Measurements from ENCODE around the gene TECRL.

TECRL gene, protein sequence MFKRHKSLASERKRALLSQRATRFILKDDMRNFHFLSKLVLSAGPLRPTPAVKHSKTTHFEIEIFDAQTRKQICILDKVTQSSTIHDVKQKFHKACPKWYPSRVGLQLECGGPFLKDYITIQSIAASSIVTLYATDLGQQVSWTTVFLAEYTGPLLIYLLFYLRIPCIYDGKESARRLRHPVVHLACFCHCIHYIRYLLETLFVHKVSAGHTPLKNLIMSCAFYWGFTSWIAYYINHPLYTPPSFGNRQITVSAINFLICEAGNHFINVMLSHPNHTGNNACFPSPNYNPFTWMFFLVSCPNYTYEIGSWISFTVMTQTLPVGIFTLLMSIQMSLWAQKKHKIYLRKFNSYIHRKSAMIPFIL

GRCh38 chr4:64409300-64409699 lies at the start of gene TECRL:
Gene TECRL (minus strand): TSS chr4:64409450. CDS start chr4:64409351, 99 bp downstream.
- DNase-seq: no peak

DNA sequence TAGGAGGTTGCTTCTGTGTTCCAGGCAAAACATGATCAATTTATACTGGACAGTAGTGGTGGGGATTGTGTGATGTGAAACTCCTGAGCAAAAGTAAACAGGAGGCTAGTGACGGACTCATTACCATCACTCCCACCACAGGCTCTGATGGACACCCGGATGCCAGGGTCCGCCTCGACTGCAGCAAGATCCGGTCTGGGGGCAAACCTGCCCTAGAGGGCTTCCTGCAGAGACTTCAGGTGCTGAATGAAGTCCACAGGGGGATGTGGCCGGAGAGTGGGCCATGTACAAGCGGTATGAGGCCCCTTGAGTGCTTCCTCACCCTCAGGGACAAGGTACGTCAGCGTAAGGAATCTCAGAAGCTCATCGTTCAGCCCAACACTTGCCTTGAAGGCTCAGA lies 23.4 kb upstream of the TECRL start:
- no peak for DNase-seq

DNA sequence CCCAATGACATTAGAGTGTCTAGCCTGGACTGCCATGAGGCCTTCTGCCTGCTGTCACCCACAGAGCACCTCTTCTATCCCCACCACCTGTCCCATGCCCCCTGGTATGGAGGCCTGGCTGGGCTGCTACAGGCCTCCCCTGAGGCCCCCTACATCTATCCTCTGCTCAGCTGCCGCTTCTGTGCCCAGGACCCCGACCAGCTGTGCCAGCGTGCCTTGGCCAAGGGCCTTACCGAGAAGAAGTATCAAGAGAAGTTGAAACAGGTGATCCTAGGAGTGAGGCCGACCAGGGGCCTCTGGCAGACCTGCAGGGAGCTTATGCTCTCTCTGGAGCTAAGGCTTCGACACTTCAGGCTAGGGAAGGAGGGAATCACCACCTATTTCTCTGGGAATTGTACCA lies 21.7 kb upstream of the TECRL start:
- no peak for DNase-seq

DNA sequence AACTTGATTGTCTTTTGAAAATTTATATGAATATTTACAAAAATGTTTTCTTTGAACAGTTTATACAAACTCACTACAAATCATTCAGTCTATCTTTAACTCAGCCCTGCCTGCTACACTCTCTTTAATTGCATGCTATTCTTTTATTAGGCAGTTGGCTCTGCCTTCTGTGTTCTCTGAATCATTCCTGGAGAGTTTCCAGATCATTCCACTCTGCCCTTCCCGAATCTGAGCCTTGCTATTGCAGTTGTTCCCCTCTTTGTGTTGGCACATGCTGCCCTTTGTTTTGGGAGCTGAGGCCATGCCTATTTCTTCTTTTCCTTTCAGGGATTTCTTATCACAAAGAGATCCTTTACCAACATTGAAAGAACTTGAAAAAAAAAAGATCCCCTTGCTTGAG lies 8.7 kb upstream of the TECRL start:
- no peak for DNase-seq

DNA sequence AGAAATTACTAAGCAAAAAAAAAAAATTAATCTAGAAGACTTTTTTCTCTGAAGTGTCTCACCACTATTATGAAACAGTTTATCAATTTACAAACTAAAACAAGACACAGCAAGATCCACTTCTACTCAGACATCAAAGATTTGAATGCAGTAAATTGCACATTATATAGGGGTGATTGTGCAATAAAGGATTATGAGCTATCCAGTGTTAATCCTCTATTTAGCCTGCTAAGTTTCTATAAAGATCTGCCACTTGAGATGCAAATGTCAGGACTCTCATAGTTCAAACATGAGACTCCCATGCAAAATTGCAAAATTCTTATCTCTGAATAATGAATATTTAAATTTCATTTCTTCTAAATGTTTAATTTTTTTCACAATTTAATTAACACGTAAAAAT lies 2.2 kb downstream of the TECRL start:
- DNase-seq: no peak

DNA sequence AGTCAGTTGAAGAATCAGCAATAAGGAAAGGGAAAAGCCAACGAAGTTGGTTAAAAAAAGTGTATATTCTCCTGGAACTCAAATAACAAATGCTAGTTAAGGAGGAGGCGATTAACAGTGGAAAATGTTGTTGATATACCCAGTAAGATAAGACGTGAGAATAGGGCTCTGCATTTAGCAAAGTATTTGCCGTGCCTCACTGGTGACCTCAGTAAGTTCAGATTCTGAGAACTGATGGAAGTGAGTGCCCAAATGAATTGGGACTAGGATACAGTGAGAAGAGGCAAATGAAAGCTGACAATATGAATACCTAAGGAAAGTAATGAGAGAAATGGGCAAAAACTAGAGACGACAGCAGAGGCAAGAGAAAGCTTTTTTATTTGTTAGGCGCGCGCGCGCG lies 3.5 kb downstream of the TECRL start:
- DNase-seq: no peak

DNA sequence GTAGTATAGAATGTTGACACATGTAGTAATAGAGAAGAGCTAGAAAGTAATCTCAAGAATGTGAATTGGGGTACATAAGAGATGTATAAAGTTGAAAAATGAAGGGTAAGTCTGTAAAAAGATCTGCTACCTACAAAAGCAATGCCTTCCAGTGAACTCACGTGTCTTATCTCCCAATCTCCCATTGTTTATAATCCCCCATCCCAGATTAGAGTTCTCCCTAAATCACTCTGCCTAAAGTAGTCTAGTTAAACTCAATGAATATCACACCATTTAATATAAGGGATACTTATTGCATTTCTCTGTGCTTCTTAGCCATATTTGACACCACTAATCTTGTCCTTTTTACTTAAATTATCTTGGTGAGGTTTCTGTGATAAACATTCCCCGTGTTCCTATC lies 6.6 kb downstream of the TECRL start:
- DNase-seq: no peak

- no peak for DNase-seq
These were observed 9.7 kb downstream of the TECRL start for GRCh38 chr4:64399313-64400109.

DNA sequence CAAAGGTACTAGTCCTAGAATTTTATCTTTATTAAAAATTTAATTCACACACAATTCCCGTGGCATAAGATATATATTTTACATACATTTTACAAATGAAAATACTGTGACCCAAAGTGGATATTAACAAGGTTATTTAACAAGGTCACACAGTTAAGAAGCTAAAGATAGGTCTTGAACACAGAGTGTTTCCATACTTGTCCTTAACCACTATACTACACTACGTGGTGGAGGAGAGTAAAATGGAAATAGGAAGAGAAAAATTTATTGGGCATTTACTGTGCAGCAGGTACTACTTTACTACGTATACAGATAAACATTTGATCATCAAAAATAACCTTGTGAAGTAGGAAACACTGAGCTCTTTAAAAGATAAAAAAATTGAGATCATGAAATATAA lies 14.8 kb downstream of the TECRL start:
- no peak for DNase-seq

DNA sequence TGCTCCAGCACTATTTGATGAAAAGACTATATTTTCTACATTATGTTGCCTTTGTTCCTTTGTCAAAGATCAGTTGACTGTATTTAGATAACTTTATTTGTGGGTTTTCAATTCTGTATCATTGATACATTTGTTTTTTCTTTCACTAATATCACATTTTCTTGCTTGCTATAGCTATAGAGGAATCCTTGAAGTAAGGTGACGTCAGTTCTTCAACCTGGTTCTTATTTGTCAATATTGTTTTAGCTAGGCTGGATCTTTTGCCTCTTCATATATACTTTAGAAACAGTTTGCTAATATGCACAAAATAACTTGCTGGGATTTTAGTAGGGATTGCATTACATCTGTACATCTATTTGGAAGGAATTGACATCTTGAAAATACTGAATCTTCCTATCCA lies 21.0 kb downstream of the TECRL start:
- no peak for DNase-seq

DNA sequence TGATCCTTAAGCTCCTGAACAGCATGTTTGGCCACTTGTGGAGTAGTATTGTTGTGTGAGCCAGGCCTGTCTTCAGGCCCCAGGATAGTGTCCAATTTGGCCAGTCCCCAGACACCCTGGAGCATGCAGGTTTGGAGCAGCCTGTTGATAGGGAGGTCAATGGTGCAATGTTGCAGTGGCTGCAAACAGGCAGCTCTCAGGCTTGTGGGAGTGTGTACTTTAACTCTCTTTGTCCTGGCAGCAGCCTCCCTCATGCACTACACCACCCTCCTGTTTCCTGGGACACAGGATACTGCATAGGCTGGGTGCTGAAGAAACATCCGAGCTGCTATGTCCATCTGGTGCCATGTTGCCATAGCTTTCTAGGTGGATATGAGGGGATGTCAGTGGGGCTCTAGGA lies 24.0 kb downstream of the TECRL start:
- no peak for DNase-seq

DNA sequence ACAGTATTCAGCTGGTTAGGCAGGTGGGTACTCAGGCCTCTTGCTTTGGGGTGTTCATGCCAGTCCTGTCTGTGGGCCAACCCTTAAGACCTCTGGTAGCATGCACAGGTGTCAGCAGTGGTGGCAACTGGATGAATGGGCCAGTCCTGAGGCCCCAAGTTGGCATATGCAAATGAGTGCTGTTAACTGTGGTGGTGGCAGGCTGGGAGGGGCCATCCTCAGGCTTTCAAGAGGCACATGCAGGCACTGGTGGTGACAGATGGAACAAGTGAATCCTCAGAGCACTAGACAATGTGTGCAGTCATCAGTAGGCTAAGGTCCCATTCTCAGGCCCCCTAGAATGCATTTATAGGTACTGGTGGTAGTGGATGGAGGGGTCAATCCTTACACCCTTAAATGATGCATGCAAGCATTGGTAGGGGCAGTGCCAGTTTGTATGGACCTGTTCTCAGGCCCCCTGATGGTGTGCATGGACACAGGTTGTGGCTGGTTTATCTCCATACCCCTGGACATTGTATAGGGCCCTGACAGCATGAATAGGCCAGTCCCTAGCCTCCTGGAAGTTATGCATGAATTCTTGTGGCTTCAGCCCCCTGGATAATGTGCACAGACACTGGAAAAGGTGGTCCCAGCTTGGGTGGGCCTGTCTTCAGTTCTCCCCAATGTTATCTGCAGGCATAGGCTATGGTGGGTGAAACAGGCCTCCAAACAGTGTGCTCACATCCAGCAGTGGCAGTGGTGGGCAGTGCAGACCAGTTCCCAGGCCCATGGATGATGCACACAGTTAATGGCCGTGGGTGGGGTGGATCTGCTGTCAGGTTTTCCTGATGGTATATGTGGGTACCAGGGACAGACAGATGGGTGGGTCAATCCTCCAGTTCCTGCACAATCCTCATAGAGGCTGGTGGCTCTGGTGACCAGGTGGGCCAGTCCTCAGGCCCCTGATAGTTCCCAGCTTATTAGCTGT lies 24.7 kb downstream of the TECRL start:
- no peak for DNase-seq

GRCh38 chr4:64368741-64369140 lies 40.5 kb downstream of the TECRL start:
- no peak for DNase-seq

DNA sequence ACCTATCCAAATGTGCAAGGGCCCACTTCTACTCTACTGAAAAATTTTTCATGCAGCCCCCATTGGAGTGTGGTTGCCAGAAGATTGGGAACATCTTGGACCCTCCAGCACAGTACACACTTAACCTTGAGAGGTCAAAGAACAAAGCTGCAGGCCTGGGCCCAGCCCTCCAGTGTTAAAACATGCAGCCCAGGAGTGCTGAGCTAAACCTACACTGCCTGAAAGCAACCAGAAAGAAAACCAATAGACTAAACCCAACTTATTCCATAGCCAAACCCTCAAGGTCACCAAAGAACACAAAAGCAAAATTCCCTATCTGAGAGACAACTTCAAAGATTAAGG lies 47.9 kb downstream of the TECRL start:
- no peak for DNase-seq

- DNase-seq: no peak
These were observed 48.4 kb downstream of the TECRL start for GRCh38 chr4:64360664-64361398.

- DNase-seq: no peak
These were observed 49.8 kb downstream of the TECRL start for GRCh38 chr4:64359489-64359888.

- DNase-seq: no peak
These were observed 55.3 kb downstream of the TECRL start for GRCh38 chr4:64353904-64354303.

GRCh38 chr4:64341711-64342110 lies 67.5 kb downstream of the TECRL start:
- DNase-seq: no peak

DNA sequence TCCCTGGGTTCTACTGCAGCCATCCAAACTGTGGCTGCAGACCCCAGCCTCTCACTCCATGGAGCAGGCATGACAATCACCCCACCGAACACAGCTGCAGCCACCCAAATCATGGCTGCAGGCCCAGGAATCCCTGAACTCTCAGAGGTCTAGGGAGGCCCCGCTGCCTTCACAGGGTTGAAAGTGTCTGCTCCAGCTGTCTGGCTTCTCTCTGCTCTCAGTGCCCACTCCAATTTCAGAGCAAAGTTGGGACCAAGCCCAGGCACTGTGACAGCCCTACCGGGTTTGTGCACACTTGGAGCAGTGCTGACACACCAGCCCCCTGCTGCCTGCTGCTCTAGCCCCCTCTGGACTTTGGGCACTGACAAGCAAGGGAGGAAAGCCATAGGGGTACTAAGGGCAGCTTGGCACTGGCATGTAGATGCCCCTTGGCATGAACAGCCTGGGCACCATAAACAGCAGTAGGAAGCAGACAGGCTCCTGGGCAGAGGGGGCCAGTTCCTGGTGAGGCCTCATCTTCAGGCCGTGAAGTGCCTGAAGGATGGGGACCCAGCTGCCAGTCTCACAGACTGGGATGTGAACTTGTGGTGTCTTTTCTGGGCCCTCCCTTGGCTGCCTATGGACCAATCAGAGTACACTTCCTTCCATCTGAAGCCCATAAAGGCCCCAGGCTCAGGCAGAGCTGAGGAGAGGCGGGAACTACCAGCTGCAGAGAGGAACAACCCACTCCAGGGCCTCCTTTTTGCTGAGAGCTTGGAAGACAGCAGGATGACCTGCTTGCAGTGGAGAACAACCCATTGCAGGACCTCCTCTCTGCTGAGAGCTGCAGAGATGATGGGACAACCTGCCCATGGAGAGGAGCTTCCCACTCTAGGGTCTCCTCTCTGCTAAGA lies 68.8 kb downstream of the TECRL start:
- DNase-seq: no peak

- no peak for DNase-seq
These were observed 74.3 kb downstream of the TECRL start for GRCh38 chr4:64334964-64335363.

DNA sequence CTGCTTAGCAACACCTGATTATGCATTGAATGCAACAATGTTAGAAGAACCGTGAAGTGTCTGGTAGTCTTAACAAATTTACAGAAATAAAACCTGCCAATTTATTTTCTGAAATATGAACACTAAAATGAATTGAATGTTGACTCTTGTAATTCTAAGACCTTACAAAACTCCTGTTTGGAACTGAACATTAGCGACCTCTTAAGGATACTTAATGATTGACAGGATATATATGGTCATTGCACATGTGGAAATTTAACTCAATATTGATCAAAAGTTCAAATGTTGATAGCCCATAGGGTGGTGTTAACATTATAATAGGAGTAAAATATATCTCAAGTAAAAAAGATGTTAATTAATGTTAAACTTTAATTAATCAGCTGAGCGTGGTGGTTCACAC lies 79.1 kb downstream of the TECRL start:
- no peak for DNase-seq

- DNase-seq: no peak
These were observed 82.0 kb downstream of the TECRL start for GRCh38 chr4:64327237-64327636.

Measured in activated CD4-positive, alpha-beta T cell treated with anti-CD3 and anti-CD28 coated beads for 1 hour (primary cell).